ENCODE measurements around the gene STPG3.

STPG3 gene

GRCh38 chr9:137278061-137278701 lies 27.1 kb downstream of the STPG3 start:
- peak overlapping the region; percentile 28 for H3K4me3 ChIP-seq (ENCODE audit: low read depth, low read length)

GRCh38 chr9:137278721-137279711 lies 27.9 kb downstream of the STPG3 start:
- peak overlapping the region; percentile 20 for H3K4me3 ChIP-seq (ENCODE audit: low read depth, low read length)

GRCh38 chr9:137279741-137280473 lies 28.8 kb downstream of the STPG3 start:
- H3K4me3 ChIP-seq (ENCODE audit: low read depth, low read length), result no peak overlapping the region

GRCh38 chr9:137280474-137281344 lies 29.6 kb downstream of the STPG3 start:
- peak overlapping the region; percentile 20 for H3K4me3 ChIP-seq (ENCODE audit: low read depth, low read length)

- peak overlapping the region; percentile 20 for H3K4me3 ChIP-seq (ENCODE audit: low read depth, low read length)
Measured at GRCh38 chr9:137281345-137282116, 30.4 kb downstream of the STPG3 start.

- H3K4me3 ChIP-seq (ENCODE audit: low read depth, low read length), result no peak overlapping the region
Measured at GRCh38 chr9:137286975-137287383, 35.9 kb downstream of the STPG3 start.

GRCh38 chr9:137293094-137293481 lies 42.0 kb downstream of the STPG3 start:
- no peak overlapping the region for H3K4me3 ChIP-seq (ENCODE audit: low read depth, low read length)

GRCh38 chr9:137293482-137294090 lies 42.5 kb downstream of the STPG3 start:
- no peak overlapping the region for H3K4me3 ChIP-seq (ENCODE audit: low read depth, low read length)

GRCh38 chr9:137294091-137294680 lies 43.1 kb downstream of the STPG3 start:
- H3K4me3 ChIP-seq (ENCODE audit: low read depth, low read length), result no peak overlapping the region

GRCh38 chr9:137294681-137295237 lies 43.7 kb downstream of the STPG3 start:
- no peak overlapping the region for H3K4me3 ChIP-seq (ENCODE audit: low read depth, low read length)

- H3K4me3 ChIP-seq (ENCODE audit: low read depth, low read length), result peak overlapping the region; percentile 20
Measured at GRCh38 chr9:137295238-137295811, 44.2 kb downstream of the STPG3 start.

- H3K4me3 ChIP-seq (ENCODE audit: low read depth, low read length), result peak overlapping the region; percentile 20
Measured at GRCh38 chr9:137295849-137296669, 45.0 kb downstream of the STPG3 start.

GRCh38 chr9:137296670-137297664 lies 45.9 kb downstream of the STPG3 start:
- peak overlapping the region; percentile 8 for H3K4me3 ChIP-seq (ENCODE audit: low read depth, low read length)

GRCh38 chr9:137297966-137298365 lies 46.9 kb downstream of the STPG3 start:
- no peak overlapping the region for H3K4me3 ChIP-seq (ENCODE audit: low read depth, low read length)

- H3K4me3 ChIP-seq (ENCODE audit: low read depth, low read length), result no peak overlapping the region
Measured at GRCh38 chr9:137298401-137299202, 47.5 kb downstream of the STPG3 start.
